ENCODE results near the gene ANKRD6.

ANKRD6 gene

DNA sequence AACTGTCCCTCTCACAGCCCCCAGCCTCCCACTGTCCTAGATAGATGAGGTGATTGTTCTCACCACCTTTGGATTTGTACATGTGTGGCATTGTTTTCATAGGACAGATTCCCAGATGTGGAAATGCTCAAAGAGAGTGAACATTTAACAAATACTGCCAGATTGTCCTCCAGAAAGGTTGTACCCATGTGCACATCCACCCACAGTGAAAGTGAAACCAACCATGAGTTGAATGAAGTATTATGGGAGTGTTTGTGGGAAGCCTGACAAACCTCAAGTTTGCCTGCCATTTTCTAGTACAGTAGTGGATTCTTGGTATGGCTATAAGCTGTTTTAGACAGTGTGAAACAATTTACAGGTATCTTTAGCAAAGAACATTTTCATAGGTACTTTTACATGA lies 42.7 kb downstream of the ANKRD6 start:
- peak; percentile 61 for DNase-seq

DNA sequence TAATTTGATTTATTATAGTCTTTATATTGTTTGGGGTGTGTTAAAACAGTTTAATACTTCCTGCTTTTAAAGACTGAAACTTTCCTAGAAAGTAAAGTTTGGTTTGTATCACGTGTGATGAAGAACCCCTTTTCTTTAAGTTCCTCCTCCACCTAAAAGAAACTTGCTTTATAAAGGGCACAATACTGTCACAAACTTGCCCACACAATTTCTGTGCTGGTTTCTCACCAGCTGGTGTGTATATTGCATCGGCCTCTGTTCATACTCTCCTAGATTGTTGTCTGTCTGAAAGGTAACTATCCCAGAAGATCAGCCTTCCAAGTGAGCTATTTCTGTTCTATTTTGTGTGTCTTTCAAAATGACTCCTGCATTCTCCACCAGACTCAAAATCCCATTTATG lies 46.9 kb downstream of the ANKRD6 start:
- no peak for DNase-seq

DNA sequence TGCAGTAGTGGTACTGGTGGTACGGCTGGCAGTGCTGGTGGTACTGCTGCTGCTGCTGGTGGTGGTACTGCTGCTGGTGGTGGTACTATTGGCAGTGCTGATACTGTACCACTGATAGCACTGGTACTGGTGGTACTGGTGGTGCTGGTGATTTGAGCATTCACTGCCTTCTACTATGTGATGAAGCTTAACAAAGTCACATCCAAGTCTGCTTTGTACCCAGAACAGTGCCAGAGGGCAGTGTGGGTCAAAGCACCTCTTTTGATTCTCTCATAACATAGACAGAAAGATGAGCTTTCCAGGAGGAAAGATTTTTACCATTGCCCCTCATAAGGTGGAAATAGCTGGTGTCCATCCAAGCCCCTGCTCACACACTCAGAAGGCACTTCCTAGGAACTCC lies 48.7 kb downstream of the ANKRD6 start:
- DNase-seq = no peak

DNA sequence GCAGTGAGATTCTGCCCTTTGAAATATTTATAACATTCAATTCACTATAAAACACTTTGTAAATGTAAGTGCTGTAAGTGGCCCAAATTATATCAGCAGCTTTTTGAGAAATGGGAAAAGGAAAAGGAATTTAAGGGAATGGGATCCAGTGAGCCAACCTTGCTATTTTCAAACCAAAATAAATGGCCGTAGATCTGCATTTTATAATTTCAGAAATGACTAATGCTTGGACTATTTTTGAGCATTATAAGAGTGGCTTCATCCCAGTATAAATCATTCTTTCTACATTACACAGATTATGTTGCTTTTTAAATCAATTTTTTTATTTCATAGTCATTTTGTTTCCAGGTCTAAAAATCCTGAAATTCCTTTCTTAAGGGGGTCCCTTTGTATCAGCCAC lies 49.2 kb downstream of the ANKRD6 start:
- DNase-seq = no peak

DNA sequence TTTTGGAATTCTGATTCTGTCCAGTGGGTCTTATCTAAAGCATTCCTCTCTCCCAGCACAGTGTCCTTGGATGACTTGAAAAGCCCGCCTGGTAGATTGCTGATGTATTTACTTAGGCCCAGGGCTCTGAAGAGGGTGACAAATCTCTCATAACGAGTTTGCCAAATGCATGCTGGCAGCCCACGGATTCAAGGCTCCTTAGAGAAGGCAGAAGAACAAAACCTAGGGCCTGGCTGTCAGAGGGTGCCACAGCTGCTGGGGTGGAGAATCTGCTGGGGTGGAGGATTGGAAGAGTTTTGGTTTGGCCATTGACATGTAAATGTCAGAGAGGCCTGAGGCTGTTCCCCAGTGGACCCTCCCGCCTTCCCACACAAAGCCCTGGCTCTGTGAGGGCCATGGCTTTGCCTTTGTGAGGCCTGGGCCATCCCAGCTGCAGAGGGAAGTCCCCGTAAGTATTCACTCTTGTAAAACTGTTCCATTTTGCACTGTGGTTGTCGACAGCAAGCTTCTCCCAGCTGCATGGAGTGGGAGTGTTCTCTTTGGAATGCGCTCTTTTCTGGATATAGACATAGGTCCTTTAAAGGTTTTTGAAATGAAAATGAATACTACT lies 50.3 kb downstream of the ANKRD6 start:
- DNase-seq = no peak

DNA sequence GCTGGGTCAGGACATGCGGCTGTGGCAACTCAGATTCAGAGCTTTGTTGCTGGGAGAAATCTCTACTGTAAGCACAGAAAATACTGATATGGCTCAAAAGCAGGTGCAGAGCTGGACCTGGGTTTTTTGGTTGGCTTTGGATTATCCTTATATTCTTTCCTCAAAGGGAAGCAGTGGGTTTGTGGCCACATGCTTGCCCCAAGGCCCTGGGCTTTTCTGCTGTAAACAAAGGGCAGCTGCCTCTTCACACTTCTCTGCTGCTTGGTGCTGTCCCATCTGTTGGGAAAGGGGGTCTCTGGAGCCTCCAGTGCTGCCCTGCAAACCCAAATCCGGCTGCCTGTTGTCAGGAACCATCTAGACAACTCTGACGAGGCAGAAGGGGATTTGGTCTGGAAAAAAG lies 52.4 kb downstream of the ANKRD6 start:
- no peak for DNase-seq

DNA sequence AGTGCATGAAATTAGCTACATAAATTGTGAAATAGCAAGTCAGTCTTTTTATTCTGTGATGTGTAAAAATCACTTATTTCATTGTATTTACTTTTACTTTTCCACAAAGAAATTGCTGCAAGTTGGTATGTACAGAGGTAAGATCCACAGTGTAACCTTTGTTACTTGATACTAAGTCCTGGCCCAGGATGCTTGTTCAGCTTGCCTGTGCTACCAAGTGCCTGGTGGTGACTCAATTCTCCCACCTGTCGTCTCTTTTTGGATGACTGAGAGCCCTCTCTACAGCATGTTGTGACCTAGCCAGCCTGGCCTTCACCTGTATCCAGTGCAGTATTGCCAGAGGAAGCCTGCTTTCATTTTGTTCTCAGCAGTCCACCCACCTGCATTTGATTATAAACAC lies 54.9 kb downstream of the ANKRD6 start:
- DNase-seq = no peak

DNA sequence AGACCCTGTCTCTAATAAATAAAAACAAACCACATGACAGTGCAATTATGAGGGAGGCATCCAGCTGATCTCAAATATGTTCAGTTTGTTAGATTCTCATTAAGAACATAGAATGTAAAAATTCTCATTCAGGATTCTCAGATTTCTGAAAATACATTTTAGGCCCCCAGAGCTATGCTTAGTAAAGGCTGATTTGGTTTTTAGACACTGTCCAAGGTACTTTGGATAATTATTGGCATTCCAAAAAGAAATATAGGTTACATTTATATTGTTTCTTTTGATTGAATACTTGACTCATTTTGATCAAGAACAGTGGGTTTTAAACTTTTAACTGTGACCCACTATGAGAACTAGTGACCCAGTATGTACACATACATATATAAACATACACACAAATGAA lies 55.5 kb downstream of the ANKRD6 start:
- DNase-seq = no peak

DNA sequence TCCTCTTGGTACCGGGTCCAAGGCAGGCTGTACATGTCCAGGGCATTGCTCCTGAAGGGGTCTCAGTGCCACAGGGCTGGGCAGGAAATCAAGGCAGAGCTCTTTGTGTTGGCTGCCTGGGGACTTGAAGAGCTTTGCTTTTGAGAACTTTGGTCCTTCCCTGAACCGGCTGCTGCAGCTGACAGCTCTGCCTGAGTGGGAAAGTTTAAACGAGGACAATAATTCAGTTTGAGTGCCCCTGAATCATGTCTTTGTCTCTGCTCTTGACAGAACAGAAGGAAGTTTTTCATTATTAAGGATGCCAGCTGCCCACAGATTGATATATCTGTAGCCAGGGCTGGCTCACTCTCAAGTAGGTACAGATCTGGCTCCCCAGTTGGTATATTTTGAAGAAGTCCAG lies 56.1 kb downstream of the ANKRD6 start:
- DNase-seq = no peak

DNA sequence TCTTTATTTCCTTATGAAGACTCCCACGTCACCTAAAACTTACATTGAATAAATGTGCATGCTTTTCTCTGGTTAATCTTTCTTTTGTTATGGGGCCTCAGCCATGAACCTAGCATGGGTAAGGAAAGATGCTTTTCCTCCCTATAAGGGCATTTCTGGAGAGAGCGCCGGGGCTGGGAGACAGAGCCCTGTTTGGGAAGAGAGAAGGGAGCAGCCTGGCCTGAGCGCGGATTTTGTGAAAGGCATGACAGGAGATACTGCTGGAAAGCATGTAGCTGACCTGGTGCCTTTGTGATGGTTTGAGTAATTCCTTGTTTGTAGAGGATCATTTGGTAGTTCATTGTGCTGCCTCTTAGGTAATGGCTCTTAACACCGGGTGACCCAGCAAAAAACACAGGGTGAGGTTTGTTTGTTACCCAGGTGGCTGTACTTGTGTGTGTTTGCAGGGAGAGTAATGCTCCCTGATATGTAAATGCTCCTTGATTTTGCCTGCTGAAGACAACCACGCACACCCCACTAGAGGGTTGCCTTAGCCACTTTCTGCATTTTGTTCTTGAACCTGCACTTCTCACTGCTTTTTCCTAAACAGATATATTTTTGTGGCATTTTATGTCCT lies 59.2 kb downstream of the ANKRD6 start:
- no peak for DNase-seq

DNA sequence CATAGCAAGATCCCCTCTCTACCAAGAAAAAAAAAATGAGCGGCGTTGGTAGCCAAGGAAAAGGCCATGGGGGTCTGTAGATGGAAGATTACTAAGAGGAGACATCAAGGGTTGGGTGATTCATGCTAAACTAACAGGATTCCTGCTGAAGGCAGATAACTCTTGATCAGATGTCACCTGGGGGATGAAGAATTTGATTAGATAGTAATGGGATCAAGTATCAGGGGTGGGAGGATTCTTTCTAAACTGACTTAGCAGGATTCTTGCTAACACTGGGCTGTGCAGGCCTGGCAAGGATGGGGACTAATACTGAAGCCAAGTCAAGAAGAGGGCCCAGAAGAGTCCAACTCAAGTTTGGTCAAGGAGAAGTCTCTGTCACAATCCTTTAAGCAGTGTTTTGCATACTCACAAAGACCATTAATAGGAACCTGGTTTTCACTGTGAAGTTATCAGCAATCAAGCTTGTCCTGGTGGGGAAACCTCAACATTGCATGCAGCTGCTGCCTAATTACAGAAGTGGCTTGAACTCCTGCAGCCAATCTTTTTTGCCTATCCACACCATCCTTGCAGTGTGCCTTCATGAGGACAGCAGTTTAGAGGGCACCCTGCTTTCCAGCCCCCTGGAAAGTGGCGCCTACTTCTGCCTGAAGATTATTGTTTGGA lies 61.3 kb downstream of the ANKRD6 start:
- DNase-seq = no peak

DNA sequence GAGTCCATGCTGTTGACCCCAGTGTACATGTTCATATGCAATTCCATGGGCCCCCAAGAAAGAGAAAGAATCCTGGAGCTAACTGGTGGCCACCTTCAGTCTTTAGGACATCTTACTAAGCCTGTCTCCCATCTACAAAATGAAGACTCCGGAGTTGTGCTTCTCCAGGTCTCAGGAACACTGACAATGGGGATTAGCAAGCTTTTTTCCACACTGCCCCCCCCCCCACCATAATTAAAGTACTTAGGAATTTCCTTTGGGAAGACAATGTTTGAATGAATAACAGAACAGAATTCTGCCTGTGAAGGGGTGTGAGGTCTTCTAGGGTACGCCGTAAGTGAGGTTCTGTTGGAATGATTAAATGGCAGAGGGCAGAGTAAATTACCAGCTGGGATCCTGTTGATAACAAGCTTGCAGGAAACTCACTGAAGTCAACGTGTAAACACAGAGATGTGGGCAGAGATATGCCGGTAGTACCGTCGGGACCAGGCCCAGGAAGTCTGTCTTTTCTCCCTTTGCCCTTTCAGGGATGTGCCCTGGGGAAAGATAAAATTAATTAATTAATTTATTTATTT lies 63.1 kb downstream of the ANKRD6 start:
- DNase-seq = no peak

DNA sequence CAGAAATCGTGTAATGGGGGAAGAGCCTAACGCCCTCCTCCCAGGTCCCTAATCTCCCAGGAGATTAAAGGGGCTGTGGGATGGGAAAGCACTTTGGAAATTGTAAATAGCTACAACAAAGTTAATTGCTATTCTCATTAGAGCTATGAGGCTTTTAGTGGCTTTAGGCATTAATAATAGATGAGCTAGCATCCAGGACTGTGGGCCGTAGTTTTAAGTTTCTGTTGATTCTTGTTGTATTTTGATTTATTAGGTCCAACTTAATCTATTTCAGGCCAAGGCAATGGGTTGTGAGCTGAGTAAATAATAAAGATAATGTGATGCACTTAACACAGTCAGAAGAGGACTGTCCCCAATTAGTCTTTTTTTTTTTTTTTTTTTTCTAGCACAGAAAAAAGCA lies 67.7 kb downstream of the ANKRD6 start:
- no peak for DNase-seq

DNA sequence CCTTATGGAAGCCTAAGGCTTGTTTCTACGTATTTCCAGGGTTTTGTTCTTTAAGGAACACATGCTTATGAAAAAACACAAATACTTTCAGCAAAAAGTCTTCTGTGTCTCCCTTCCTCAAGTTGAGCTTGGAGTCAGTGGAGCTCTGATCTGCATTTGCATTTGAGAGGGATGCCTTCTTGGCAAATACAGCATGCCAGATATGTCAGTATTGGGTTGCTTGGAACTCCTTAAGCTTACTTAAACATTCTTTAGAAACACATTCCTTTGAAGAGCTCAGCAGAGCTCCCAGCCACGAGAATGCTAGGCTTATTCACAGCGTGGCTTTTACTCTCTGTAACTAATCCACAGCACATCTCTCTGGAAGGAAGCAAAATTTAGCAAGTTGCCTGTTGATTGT lies 68.3 kb downstream of the ANKRD6 start:
- DNase-seq = no peak

DNA sequence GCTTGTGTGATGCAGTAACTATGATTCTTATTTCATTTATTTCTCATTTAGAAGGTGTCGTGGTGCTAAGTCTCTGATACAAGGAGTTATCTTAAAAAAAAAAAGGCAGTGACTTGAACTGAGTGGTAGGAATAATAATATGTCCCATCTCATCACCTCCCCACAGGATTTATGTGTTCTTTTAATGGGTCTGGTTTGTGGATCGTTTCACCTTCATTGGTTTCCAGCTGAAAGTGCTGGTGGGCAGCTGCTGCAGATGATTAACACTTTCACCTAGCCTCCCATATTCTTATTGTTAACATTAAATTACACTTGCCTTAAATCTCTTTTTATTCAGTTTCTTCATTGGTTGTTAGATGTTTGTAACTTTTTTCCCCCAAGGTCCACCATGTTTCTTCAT lies 68.8 kb downstream of the ANKRD6 start:
- DNase-seq = no peak

DNA sequence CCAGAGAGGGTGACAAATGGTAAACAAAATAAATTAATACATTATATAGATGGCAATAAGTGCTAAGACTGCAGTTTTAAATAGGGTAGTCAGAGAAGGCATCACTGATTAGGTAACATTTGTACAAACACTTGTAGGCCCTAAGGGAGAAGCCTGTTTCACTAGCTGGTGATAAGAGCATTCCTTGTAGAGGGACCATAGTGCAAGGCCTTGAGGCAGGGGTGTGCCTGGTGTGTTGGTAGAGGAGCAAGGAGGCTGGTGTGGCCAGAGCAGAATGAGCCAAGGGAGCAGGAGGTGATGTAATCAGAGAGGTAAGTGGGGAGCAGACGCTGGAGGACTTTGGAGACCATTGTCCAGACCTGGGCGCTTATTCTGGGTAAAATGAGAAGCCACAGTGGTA lies 70.7 kb downstream of the ANKRD6 start:
- no peak for DNase-seq

DNA sequence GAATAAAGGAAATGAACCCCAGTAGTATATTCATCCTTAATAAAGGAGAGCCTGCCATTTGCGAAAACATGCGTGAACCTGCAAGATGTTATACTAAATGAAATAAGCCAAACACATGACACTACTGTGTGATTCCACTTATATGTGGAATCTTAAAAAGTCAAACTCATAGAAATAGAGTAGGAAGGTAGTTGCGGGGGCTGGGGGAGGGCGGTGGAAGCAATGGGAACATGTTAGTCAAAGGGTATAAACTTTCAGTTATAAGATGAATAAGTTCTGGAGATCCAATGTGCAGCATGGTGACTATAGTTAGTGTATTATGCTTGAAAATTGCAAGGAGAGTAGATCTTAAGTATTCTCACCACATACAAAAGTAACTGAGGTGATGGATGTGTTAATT lies 72.9 kb downstream of the ANKRD6 start:
- no peak for DNase-seq

DNA sequence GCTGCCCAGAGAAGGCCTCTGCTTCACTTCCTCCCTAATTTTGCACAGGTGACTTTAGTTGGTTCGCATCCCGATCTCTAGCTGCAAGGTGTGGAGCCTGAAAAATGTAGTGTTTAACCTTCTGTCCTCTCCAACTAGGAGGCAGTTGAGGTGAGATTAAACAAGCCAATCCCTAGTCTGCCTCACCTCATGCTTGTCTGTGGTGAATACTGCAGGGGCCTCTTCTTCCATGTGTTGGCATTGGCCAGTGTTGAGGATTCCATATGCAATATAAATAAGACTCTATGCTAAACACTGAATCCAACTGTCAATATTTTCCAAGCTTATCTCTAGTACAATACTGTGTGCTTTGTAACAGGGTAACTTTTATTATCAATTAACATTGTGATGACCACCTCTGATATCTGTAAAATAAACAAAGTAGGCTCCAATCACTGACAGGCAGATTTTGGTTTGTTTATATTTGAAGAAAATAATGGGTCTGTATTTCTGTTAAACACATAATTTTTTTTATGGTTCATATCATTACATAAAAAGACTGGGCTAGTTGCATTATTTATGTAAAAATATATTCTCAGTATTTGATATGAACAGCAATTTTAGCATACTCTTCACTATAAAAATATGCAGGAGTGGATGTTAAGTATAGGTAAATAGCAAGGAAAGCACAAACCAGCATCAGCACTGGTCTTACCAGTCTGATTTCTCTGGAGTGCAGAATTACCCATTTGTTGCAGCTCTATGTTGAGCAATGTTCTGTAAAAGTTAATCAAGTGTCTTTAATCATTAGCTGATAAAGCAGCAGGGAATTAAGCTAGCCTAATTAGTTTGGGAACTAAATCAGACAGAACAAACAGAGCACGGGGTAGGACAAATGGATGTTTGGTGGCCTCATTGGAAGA lies 74.0 kb downstream of the ANKRD6 start:
- no peak for DNase-seq

DNA sequence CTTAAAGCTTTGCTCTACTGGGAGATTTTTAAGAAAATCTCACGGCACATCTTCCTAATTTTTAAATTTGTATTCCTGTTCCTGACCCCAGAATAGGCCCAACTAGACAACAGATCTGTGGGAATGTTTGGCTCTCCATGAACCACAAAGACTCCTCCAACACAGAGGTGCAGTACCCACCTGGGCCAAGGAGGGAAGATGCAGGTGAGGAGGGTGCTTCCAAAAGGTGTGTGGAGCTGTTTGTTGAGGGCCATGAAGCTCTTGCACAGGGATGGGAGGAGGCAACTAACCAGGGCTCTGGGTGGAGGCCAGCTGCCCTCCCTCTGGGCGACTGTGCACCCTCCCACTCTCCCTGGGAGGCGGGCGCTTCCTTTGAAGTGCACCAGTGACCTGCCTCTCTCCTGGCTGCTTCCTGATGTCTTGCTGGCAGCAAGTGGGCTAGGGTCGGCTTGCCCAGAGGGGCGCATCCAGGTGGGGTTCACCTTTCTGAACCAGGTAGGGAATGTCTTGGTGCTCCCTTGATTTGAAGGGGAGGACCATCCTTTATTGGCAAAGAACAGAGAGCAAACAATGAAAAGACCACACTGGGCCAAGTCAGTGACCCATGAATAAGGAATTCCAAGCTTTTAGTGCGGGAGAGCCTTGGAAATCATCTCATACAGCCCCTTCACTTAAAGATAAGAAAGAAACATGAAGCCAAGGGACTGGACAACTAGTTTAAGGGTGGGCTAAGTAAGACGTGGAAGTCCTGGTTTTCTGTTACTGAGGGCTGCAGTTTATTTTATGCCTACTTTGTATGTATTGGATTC lies 76.0 kb downstream of the ANKRD6 start:
- DNase-seq = no peak

DNA sequence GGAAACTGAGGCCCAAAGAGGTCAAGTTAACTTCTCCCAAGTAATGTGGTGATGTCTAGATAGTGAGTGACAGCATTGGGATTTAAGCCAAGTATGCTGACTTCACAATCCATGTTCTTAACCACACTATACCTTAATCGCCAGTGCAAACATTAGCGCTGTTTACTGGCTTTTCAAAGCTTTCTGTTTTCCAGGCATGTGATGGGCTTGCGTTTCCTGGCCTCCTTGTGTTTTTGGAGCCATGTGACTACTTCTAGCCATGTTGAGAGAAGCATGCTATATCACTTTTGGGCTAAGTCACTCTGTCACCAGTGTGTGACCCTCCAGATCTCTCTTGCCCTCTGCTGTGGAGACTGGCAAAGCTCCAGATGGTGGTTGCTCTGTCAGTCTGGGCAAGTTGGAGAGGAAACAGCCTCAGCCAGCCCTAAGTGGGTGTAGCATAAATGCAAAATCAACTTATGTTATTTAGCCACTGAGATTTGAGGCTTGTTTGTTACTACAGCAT lies 76.9 kb downstream of the ANKRD6 start:
- no peak for DNase-seq

DNA sequence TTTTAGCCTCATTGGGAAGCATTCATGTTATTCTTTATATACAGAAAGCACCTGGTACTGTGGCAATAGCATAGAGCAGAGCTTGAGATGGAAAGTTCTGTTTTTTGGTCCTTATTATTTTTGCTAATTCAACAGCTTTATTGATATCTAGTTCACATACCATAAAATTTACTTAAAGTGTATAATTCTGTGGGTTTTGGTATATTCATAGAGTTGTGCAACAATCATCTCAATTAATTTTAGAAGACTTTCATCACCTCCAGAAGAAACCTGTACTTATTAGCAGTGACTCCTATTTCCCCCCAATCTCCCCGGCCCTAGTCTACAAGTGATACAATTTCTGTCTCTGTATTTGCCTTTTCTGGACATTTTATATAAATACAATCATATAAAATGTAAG lies 77.4 kb downstream of the ANKRD6 start:
- DNase-seq = no peak

DNA sequence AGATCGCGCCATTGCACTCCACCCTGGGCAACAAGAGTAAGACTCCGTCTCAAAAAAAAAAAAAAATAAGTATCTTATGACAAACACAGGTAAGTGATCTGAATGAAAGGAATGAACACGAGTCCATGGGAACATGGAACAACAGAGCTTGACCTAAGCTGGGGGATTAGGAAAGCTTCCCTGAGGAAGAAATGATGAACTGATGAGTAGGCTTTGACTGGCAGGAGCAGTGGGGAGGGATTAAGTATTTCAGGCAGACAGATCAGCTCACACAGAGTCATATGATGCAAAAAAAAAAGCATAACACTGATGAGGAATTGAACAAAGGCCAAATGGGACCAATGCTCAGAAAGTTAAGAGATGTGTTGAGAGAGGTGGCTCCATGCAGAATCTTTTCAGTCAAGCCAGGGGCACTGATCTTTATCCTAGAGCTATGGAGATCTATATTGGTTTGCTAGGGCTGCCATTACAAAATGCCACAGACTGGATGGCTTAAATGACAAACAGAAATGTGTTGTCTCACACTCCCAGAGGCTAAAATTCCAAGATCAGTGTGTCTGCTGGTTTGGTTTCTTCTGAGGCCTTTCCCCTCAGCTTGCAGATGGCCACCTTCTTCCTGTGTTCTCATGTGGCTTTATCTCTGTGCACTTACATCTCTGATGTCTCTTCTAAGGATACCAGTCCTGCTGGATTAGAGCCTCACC lies 85.6 kb downstream of the ANKRD6 start:
- DNase-seq = no peak
